ENCODE results near the gene THBS2.

Gene THBS2

GRCh38 chr6:169288591-169288990 lies 34.9 kb upstream of the THBS2 start:
- TF ChIP-seq EZH2phosphoT487 (IDR thresholded peaks at IDR 0.05; ENCODE audit: borderline replicate concordance) (no peak), CTCF (conservative IDR thresholded peaks at IDR 0.05; ENCODE audit: low read length) (no peak)
- H3K9me3 ChIP-seq (ENCODE audit: insufficient read depth, low read depth, low read length), result peaks cover 15% of the 10 kb centered on the region; the same call in 1 of the 2 replicates

GRCh38 chr6:169287675-169288074 lies 34.0 kb upstream of the THBS2 start:
- Histone ChIP-seq H3K9me3 (ENCODE audit: insufficient read depth, low read depth, low read length) (peaks cover 15% of the 10 kb centered on the region; the same call in 1 of the 2 replicates), H3K27me3 (ENCODE audit: insufficient read depth, low read length, poor library complexity, severe bottlenecking) (no peaks in the 10 kb centered on the region), H3K4me3 (ENCODE audit: low read length, poor library complexity, severe bottlenecking) (no peak overlapping the region), H2AFZ (ENCODE audit: low read length) (no peak overlapping the region), H3K9me2 (replicated peaks; ENCODE audit: low read depth, low read length) (no peaks in the 10 kb centered on the region), H3K36me3 (ENCODE audit: insufficient read depth, low read length) (no peaks in the 10 kb centered on the region), H4K20me1 (ENCODE audit: insufficient read depth, low read length, poor library complexity, severe bottlenecking) (no peaks in the 10 kb centered on the region), H3K9ac (ENCODE audit: low read depth, low read length, poor library complexity, severe bottlenecking) (no peak overlapping the region), H3F3A (ENCODE audit: low read depth) (no peaks in the 10 kb centered on the region), H3K79me2 (ENCODE audit: insufficient read depth, low read length) (no peaks in the 10 kb centered on the region), H3K4me2 (ENCODE audit: low read depth, low read length, poor library complexity, severe bottlenecking) (no peak overlapping the region), H3K4me1 (ENCODE audit: insufficient read depth, low read length, poor library complexity, severe bottlenecking) (no peaks in the 10 kb centered on the region)
- TF ChIP-seq EZH2phosphoT487 (IDR thresholded peaks at IDR 0.05; ENCODE audit: borderline replicate concordance) (no peak), CTCF (conservative IDR thresholded peaks at IDR 0.05; ENCODE audit: low read length) (no peak)

More at GRCh38 chr6:169288591-169288990, 34.9 kb upstream of the THBS2 start:
- Histone ChIP-seq H3K4me1 (ENCODE audit: insufficient read depth, low read length, poor library complexity, severe bottlenecking) (no peaks in the 10 kb centered on the region), H3K9ac (ENCODE audit: low read depth, low read length, poor library complexity, severe bottlenecking) (no peak overlapping the region), H3K9me2 (replicated peaks; ENCODE audit: low read depth, low read length) (no peaks in the 10 kb centered on the region), H4K20me1 (ENCODE audit: insufficient read depth, low read length, poor library complexity, severe bottlenecking) (no peaks in the 10 kb centered on the region), H3K27me3 (ENCODE audit: insufficient read depth, low read length, poor library complexity, severe bottlenecking) (no peaks in the 10 kb centered on the region), H3K79me2 (ENCODE audit: insufficient read depth, low read length) (no peaks in the 10 kb centered on the region), H3K4me2 (ENCODE audit: low read depth, low read length, poor library complexity, severe bottlenecking) (no peak overlapping the region), H3K36me3 (ENCODE audit: insufficient read depth, low read length) (no peaks in the 10 kb centered on the region), H3K4me3 (ENCODE audit: low read length, poor library complexity, severe bottlenecking) (no peak overlapping the region), H3F3A (ENCODE audit: low read depth) (no peaks in the 10 kb centered on the region), H2AFZ (ENCODE audit: low read length) (no peak overlapping the region)

- no peak overlapping the region for H2AFZ ChIP-seq (ENCODE audit: low read length)
Measured at GRCh38 chr6:169286961-169287360, 33.3 kb upstream of the THBS2 start.

More at GRCh38 chr6:169286961-169287360, 33.3 kb upstream of the THBS2 start:
- Histone ChIP-seq H3K79me2 (ENCODE audit: insufficient read depth, low read length) (no peaks in the 10 kb centered on the region), H3K4me1 (ENCODE audit: insufficient read depth, low read length, poor library complexity, severe bottlenecking) (no peaks in the 10 kb centered on the region), H3K9me3 (ENCODE audit: insufficient read depth, low read depth, low read length) (peaks cover 15% of the 10 kb centered on the region; the same call in 1 of the 2 replicates), H3F3A (ENCODE audit: low read depth) (no peaks in the 10 kb centered on the region), H3K4me3 (ENCODE audit: low read length, poor library complexity, severe bottlenecking) (no peak overlapping the region), H3K36me3 (ENCODE audit: insufficient read depth, low read length) (no peaks in the 10 kb centered on the region), H4K20me1 (ENCODE audit: insufficient read depth, low read length, poor library complexity, severe bottlenecking) (no peaks in the 10 kb centered on the region), H3K9me2 (replicated peaks; ENCODE audit: low read depth, low read length) (no peaks in the 10 kb centered on the region), H3K27me3 (ENCODE audit: insufficient read depth, low read length, poor library complexity, severe bottlenecking) (no peaks in the 10 kb centered on the region), H3K9ac (ENCODE audit: low read depth, low read length, poor library complexity, severe bottlenecking) (no peak overlapping the region), H3K4me2 (ENCODE audit: low read depth, low read length, poor library complexity, severe bottlenecking) (no peak overlapping the region)
- TF ChIP-seq CTCF (conservative IDR thresholded peaks at IDR 0.05; ENCODE audit: low read length) (no peak), EZH2phosphoT487 (IDR thresholded peaks at IDR 0.05; ENCODE audit: borderline replicate concordance) (no peak)
